GM21381 (cell line): ENCODE data around the gene DLGAP3.
"Not testable (repeated sequence)": the region's sequence is repeated elsewhere in the genome, so short reads cannot be mapped to it uniquely, and the experiment has no call there.

Experiments
- ATAC-seq: cut with Tn5 transposase; IDR thresholded peaks from one replicate; pipeline ENCODE4 v1.9.1; 2021; ENCODE audit warnings: mild to moderate bottlenecking, moderate library complexity; ENCODE audit not compliant: unreplicated experiment

Gene DLGAP3

GRCh38 chr1:34929497-34929852 is at the start of gene DLGAP3:
TSS of gene DLGAP3 (minus strand) at chr1:34929650. CDS start at chr1:34905383, 24,267 bp downstream.
- no peak for ATAC-seq

- no peak for ATAC-seq
Observed at GRCh38 chr1:34978921-34979320, 49.5 kb upstream of the DLGAP3 start.

- no peak for ATAC-seq
Observed at GRCh38 chr1:34977858-34978257, 48.4 kb upstream of the DLGAP3 start.

- no peak for ATAC-seq
Observed at GRCh38 chr1:34977210-34977471, 47.7 kb upstream of the DLGAP3 start.

- no peak for ATAC-seq
Observed at GRCh38 chr1:34976384-34977209, 47.1 kb upstream of the DLGAP3 start.

- ATAC-seq = no peak
Observed at GRCh38 chr1:34975771-34976170, 46.3 kb upstream of the DLGAP3 start.

- ATAC-seq = no peak
Observed at GRCh38 chr1:34975338-34975737, 45.9 kb upstream of the DLGAP3 start.

- ATAC-seq = no peak
Observed at GRCh38 chr1:34974626-34975025, 45.2 kb upstream of the DLGAP3 start.

- ATAC-seq = no peak
Observed at GRCh38 chr1:34973326-34973725, 43.9 kb upstream of the DLGAP3 start.

GRCh38 chr1:34970829-34971228 is 41.4 kb upstream of the DLGAP3 start:
- ATAC-seq = no peak

- no peak for ATAC-seq
Observed at GRCh38 chr1:34970220-34970735, 40.8 kb upstream of the DLGAP3 start.

- not testable (repeated sequence) for ATAC-seq
Observed at GRCh38 chr1:34968297-34968696, 38.8 kb upstream of the DLGAP3 start.

- ATAC-seq = not testable (repeated sequence)
Observed at GRCh38 chr1:34967672-34968071, 38.2 kb upstream of the DLGAP3 start.

- ATAC-seq = no peak
Observed at GRCh38 chr1:34965597-34965996, 36.1 kb upstream of the DLGAP3 start.

GRCh38 chr1:34950428-34950827 is 21.0 kb upstream of the DLGAP3 start:
- no peak for ATAC-seq

- not testable (repeated sequence) for ATAC-seq
Observed at GRCh38 chr1:34948739-34949138, 19.3 kb upstream of the DLGAP3 start.

GRCh38 chr1:34947641-34948314 is 18.3 kb upstream of the DLGAP3 start:
- not testable (repeated sequence) for ATAC-seq

GRCh38 chr1:34946211-34946610 is 16.8 kb upstream of the DLGAP3 start:
- ATAC-seq = no peak

GRCh38 chr1:34941798-34942197 is 12.3 kb upstream of the DLGAP3 start:
- ATAC-seq = not testable (repeated sequence)

GRCh38 chr1:34930702-34931071 is 1.2 kb upstream of the DLGAP3 start:
- no peak for ATAC-seq

- no peak for ATAC-seq
Observed at GRCh38 chr1:34929853-34930701, 627 bp upstream of the DLGAP3 start.
